GM12892 (cell line): Measurements from ENCODE around the gene BRSK2.

Source experiments
- POLR2A ChIP-seq: IDR thresholded peaks from 2 replicates; pipeline ENCODE4 v1.6.1; 2011; ENCODE audit warnings: low read depth, low read length, control low read depth
- POLR2AphosphoS5 ChIP-seq: IDR thresholded peaks from 2 replicates; pipeline ENCODE4 v1.6.1; 2011; ENCODE audit warnings: low read depth, low read length, control low read depth
- TAF1 ChIP-seq: IDR thresholded peaks from 2 replicates; pipeline ENCODE4 v1.6.1; 2011; ENCODE audit warnings: low read depth, mild to moderate bottlenecking, control low read depth, low read length, borderline replicate concordance

DNA sequence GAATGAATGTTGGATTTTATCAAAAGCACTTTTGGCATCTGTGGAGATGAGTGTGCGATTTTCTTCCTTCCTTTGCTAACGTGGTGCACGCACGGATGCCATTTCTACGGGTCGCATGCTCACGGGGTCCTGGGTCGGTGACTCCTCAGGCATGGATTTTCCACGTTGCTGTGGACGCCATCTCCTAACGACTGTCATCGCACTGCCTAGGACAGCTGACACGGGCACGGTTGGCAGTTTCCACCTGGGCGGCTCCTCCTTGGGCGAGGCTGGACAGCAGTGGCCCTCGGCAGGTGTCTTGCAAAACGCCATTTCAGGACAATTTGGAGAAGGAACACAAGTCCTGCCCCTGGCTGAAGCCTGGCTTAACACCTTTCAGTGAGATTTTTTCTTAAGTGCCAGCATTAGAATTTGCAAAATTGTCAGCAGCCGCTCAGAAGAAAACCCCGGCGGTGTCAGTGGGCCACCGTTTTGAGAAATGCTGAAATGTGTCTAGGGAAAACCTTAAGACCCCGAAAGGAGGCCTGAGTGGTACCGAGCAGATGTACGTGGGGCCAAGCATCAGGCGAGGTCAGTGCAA lies 45.6 kb upstream of the BRSK2 start:
- TF ChIP-seq TAF1, result no peak
- TF ChIP-seq POLR2AphosphoS5, result no peak
- TF ChIP-seq POLR2A, result no peak
